B cell (primary cell): ENCODE results near the gene TET3. TPM values are rescaled to one million over a fixed set of nuclear protein-coding genes. Genes with fewer than 3 reads are reported as not detected.
A peak's percentile ranks its signal among the peaks of the same experiment; 100 is the strongest.

Experiments
- ATAC-seq: fragments of 200-7000 bp; cut with Tn5 transposase; one replicate; pipeline ENCODE4 v1.10.0; 2021; ENCODE audit warnings: low read depth, mild to moderate bottlenecking, moderate number of reproducible peaks, moderate library complexity
- CTCF ChIA-PET: fragments of 350-600 bp; sonication (Branson Sonifier 250); formaldehyde crosslinking; loops from one replicate; lab custom pipeline; 2021; ENCODE audit warnings: antibody characterized with exemption, inconsistent platforms; lab: Charles Lee
- POLR2A ChIA-PET: fragments of 350-600 bp; sonication (Branson Sonifier 250); formaldehyde crosslinking; loops from one replicate; lab custom pipeline; 2021; ENCODE audit warnings: antibody characterized with exemption; lab: Charles Lee
- DNase-seq: peaks from one replicate; pipeline ENCODE4 v3.0.0; 2013
- H2AFZ ChIP-seq: 2 replicates; pipeline ENCODE4 v1.6.1; 2012; ENCODE audit warnings: mild to moderate bottlenecking, low read depth, low read length; ENCODE audit not compliant: insufficient read depth, poor library complexity, severe bottlenecking
- H3K27ac ChIP-seq, 2 donors: 1 replicate in 1 of 2; 2 replicates in 1 of 2; pipeline ENCODE4 v1.5.1; 2012 to 2013; ENCODE audit warnings: low read length in 2 of 2, mild to moderate bottlenecking in 2 of 2, moderate library complexity in 1 of 2
- H3K27me3 ChIP-seq, 4 experiments: fragments of 200-600 bp in 1 of 4; sonication (generic) in 1 of 4; replicated peaks in 1 of 4; 1 replicate in 2 of 4; 2 replicates in 2 of 4; pipeline versions ENCODE4 v1.6.1 to v1.7.0; 2013 to 2016; ENCODE audit warnings: low read length in 3 of 4, mild to moderate bottlenecking in 2 of 4, mixed read lengths in 1 of 4, moderate library complexity in 1 of 4; ENCODE audit not compliant: insufficient read depth in 4 of 4, control insufficient read depth in 3 of 4; ENCODE audit errors: control extremely low read depth in 1 of 4
- H3K36me3 ChIP-seq, 2 experiments: replicated peaks in 1 of 2; 1 replicate in 1 of 2; 2 replicates in 1 of 2; pipeline versions ENCODE4 v1.6.1 to v1.7.1; 2013; ENCODE audit warnings: low read length in 1 of 2; ENCODE audit not compliant: insufficient read depth in 2 of 2, control insufficient read depth in 1 of 2; ENCODE audit errors: control extremely low read depth in 1 of 2, extremely low read depth in 1 of 2
- H3K4me1 ChIP-seq, 2 donors: fragments of 200-600 bp in 1 of 2; sonication (generic) in 1 of 2; 1 replicate in 1 of 2; 2 replicates in 1 of 2; pipeline versions ENCODE4 v1.5.1 to v1.6.1; 2013 to 2017; ENCODE audit warnings: low read length in 2 of 2; ENCODE audit not compliant: control insufficient read depth in 2 of 2, insufficient read depth in 2 of 2
- H3K4me2 ChIP-seq: replicated peaks from 2 replicates; pipeline ENCODE3; 2012; ENCODE audit warnings: mild to moderate bottlenecking, low read depth, low read length; ENCODE audit not compliant: poor library complexity, severe bottlenecking
- H3K4me3 ChIP-seq, 5 experiments: fragments of 200-600 bp in 1 of 5; sonication (generic) in 1 of 5; 1 replicate in 3 of 5; 2 replicates in 2 of 5; pipeline versions ENCODE4 v1.5.1 to v1.7.0; 2011 to 2016; ENCODE audit warnings: low read length in 4 of 5, mild to moderate bottlenecking in 4 of 5, low read depth in 2 of 5, control low read depth in 1 of 5, moderate library complexity in 1 of 5; ENCODE audit not compliant: insufficient read depth in 1 of 5; ENCODE audit errors: control extremely low read depth in 1 of 5, extremely low read depth in 1 of 5
- H3K79me2 ChIP-seq: fragments of 200-600 bp; sonication (generic); one replicate; pipeline ENCODE4 v1.6.0; 2016; ENCODE audit warnings: low read length; ENCODE audit not compliant: control insufficient read depth, insufficient read depth
- H3K9ac ChIP-seq: fragments of 200-600 bp; sonication (generic); 2 replicates; pipeline ENCODE4 v1.6.1; 2017; ENCODE audit warnings: mild to moderate bottlenecking, low read length, moderate library complexity
- H3K9me3 ChIP-seq, 3 donors: one replicate each; pipeline versions ENCODE4 v1.6.1 to v1.7.1; 2013; ENCODE audit warnings: low read length in 2 of 3; ENCODE audit not compliant: control insufficient read depth in 2 of 3, insufficient read depth in 1 of 3; ENCODE audit errors: control extremely low read depth in 1 of 3
- H4K20me1 ChIP-seq: 2 replicates; pipeline ENCODE4 v1.6.0; 2012; ENCODE audit warnings: mild to moderate bottlenecking, low read length; ENCODE audit not compliant: insufficient read depth, control insufficient read depth, poor library complexity, severe bottlenecking
- H3K27ac Mint-ChIP-seq: one replicate; pipeline ENCODE4 v1.8.0; 2021; ENCODE audit warnings: mixed read lengths
- H3K27me3 Mint-ChIP-seq: one replicate; pipeline ENCODE4 v1.8.0; 2021; ENCODE audit warnings: mixed read lengths
- H3K4me1 Mint-ChIP-seq: one replicate; pipeline ENCODE4 v1.8.0; 2021; ENCODE audit warnings: mixed read lengths
- H3K4me3 Mint-ChIP-seq: one replicate; pipeline ENCODE4 v1.8.0; 2021; ENCODE audit warnings: mixed read lengths
- H3K9me3 Mint-ChIP-seq: one replicate; pipeline ENCODE4 v1.8.0; 2022; ENCODE audit warnings: mixed read lengths; ENCODE audit not compliant: insufficient read depth
- EZH2 ChIP-seq: IDR thresholded peaks from 2 replicates; pipeline ENCODE4 v1.6.1; 2012; ENCODE audit warnings: borderline replicate concordance, low read depth, mild to moderate bottlenecking, moderate library complexity, low read length; ENCODE audit not compliant: insufficient read depth, poor library complexity, severe bottlenecking
- WGBS: methylation state at CpG from one replicate; pipeline ENCODE4 v1.1.5; 2013; ENCODE audit warnings: missing lambda C conversion rate; ENCODE audit not compliant: insufficient coverage; 5-methylcytosine and 5-hydroxymethylcytosine counted together
- intact Hi-C: fragments of 100-400 bp; cut with micrococcal nuclease; formaldehyde crosslinking; loops from one replicate; pipeline ENCODE4 v1.10.0; 2022
- polyA plus RNA-seq: library from polyadenylated mRNA; depleted of rRNA; stranded (reverse); fragments of >200 nt; gene quantifications from 2 replicates; pipeline ENCODE4 v1.2.3, GENCODE V29; 2012
- total RNA-seq, 2 donors: library from RNA; stranded (reverse); fragments of 120-200 nt in 1 of 2; gene quantifications; 1 replicate in 1 of 2; 2 replicates in 1 of 2; pipeline versions ENCODE4 v1.2.3 to v1.2.4, GENCODE V29; 2013 to 2022
- TF ChIP-seq, protein P1 (sequence below): fragments of 200-600 bp; IDR thresholded peaks from one replicate; pipeline ENCODE4 v1.8.0; 2022; ENCODE audit warnings: antibody characterized with exemption, mild to moderate bottlenecking

Gene TET3
- total and polyA plus RNA-seq, 2 donors (not counting 1 experiment from before 2014, with no cell fraction given), result 4.7 to 43.9 TPM

DNA sequence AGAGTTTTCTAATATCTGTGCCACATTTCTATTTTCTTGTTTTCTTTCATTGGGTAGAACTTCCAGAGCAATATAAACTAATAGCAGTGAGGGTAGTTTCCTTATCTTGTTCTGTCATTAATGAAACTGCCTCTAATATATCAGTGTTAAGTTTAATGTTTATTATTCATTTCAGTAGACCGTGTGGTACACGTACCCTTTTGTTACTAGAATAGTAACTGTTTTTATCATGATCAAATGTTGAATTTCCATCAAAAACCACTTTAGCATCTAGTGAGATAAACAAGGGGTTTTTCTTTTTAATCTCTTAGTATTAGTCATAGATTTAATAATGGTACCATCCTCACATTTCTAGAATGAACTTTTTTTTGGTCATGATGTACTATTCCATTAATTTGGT, 42.0 kb upstream of the TET3 start:
- TF ChIP-seq, protein P1, sequence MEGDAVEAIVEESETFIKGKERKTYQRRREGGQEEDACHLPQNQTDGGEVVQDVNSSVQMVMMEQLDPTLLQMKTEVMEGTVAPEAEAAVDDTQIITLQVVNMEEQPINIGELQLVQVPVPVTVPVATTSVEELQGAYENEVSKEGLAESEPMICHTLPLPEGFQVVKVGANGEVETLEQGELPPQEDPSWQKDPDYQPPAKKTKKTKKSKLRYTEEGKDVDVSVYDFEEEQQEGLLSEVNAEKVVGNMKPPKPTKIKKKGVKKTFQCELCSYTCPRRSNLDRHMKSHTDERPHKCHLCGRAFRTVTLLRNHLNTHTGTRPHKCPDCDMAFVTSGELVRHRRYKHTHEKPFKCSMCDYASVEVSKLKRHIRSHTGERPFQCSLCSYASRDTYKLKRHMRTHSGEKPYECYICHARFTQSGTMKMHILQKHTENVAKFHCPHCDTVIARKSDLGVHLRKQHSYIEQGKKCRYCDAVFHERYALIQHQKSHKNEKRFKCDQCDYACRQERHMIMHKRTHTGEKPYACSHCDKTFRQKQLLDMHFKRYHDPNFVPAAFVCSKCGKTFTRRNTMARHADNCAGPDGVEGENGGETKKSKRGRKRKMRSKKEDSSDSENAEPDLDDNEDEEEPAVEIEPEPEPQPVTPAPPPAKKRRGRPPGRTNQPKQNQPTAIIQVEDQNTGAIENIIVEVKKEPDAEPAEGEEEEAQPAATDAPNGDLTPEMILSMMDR, result no peak
- TF ChIP-seq EZH2, result no peak
- peaks cover 40% of the 10 kb centered on the region for H3K4me1 Mint-ChIP-seq
- no peak overlapping the region for H3K4me3 Mint-ChIP-seq
- Histone ChIP-seq H3K4me3 (no peak overlapping the region), H3K9ac (no peak overlapping the region), H3K27ac (no peak overlapping the region), H4K20me1 (peaks cover 73% of the 10 kb centered on the region), H3K9me3 (no peaks in the 10 kb centered on the region), H3K4me2 (no peak overlapping the region), H3K79me2 (peaks cover 73% of the 10 kb centered on the region), H3K4me1 (peaks cover 0 to 6% of the 10 kb centered on the region in 2 donors), H3K36me3 (peaks cover 11 to 63% of the 10 kb centered on the region in 2 experiments), H2AFZ (no peak overlapping the region), H3K27me3 (no peaks in the 10 kb centered on the region)
- ATAC-seq (no peak), DNase-seq (no peak)
- POLR2A ChIA-PET, result interaction anchor here (0.6 kb wide), 1 partner anchor 28 kb away, joined by 5 read pairs; no protein-coding TSS in a partner anchor
- intact Hi-C loops, result loop anchor here (5.0 kb wide), 1 partner anchor 35 kb away; no protein-coding TSS in a partner anchor
- no peak overlapping the region for H3K27ac Mint-ChIP-seq
- H3K27me3 Mint-ChIP-seq, result no peaks in the 10 kb centered on the region
- no peaks in the 10 kb centered on the region for H3K9me3 Mint-ChIP-seq
- CTCF ChIA-PET, result interaction anchor here (1.0 kb wide), 1 partner anchor 178 kb away, joined by 3 read pairs; no protein-coding TSS in a partner anchor
- no CpG with 5 or more reads among the region's 2 CpGs for WGBS

DNA sequence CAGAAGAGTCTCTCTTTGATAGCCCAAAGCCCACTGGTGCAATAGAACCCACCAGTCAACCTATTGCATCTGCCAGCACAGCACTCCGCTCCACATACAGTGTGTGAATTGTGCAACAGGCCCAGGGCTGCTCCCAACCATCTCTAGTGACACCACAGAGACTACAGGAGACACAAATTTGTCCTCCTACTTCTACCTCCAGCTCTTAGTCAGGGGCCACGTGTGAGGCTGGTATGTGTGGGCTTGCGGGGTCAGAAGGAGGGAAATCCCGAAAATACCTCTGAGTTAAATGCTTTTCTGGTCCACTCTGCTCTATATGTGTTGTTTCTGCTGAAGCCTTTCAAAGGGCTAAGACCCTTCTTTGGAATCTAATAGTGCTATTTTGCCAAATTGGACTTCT, 40.0 kb upstream of the TET3 start:
- peaks cover 47% of the 10 kb centered on the region for H3K4me1 Mint-ChIP-seq
- H3K79me2 ChIP-seq, result peaks cover 54% of the 10 kb centered on the region

More for the DNA sequence above, 40.0 kb upstream of the TET3 start:
- Mint-ChIP-seq H3K27ac (no peak overlapping the region), H3K27me3 (no peaks in the 10 kb centered on the region), H3K9me3 (no peaks in the 10 kb centered on the region), H3K4me3 (no peak overlapping the region)
- DNase-seq (no peak), ATAC-seq (no peak)
- Histone ChIP-seq H3K9ac (no peak overlapping the region), H3K4me3 (no peak overlapping the region), H2AFZ (no peak overlapping the region), H3K9me3 (no peaks in the 10 kb centered on the region), H3K4me1 (peaks cover 20 to 25% of the 10 kb centered on the region in 2 donors), H3K4me2 (no peak overlapping the region), H4K20me1 (peaks cover 62% of the 10 kb centered on the region), H3K27ac (peak overlapping the region in 1 of 2 donors; percentile 13), H3K36me3 (peaks cover 2 to 62% of the 10 kb centered on the region in 2 experiments), H3K27me3 (no peaks in the 10 kb centered on the region)
- ChIA-PET POLR2A (no interaction called here), CTCF (no interaction called here)
- intact Hi-C loops, result loop anchor here (5.0 kb wide), 2 partner anchors 37 to 38 kb away; partner anchors contain the start of gene TET3
- TF ChIP-seq, protein P1, result no peak
- TF ChIP-seq EZH2, result no peak
- 49% methylated on average over 2 of the region's 4 CpGs for WGBS
